Measurements from ENCODE around the gene FA2H.
"Not testable (repeated sequence)": the region's sequence is repeated elsewhere in the genome, so short reads cannot be mapped to it uniquely, and the experiment has no call there.

FA2H gene

DNA sequence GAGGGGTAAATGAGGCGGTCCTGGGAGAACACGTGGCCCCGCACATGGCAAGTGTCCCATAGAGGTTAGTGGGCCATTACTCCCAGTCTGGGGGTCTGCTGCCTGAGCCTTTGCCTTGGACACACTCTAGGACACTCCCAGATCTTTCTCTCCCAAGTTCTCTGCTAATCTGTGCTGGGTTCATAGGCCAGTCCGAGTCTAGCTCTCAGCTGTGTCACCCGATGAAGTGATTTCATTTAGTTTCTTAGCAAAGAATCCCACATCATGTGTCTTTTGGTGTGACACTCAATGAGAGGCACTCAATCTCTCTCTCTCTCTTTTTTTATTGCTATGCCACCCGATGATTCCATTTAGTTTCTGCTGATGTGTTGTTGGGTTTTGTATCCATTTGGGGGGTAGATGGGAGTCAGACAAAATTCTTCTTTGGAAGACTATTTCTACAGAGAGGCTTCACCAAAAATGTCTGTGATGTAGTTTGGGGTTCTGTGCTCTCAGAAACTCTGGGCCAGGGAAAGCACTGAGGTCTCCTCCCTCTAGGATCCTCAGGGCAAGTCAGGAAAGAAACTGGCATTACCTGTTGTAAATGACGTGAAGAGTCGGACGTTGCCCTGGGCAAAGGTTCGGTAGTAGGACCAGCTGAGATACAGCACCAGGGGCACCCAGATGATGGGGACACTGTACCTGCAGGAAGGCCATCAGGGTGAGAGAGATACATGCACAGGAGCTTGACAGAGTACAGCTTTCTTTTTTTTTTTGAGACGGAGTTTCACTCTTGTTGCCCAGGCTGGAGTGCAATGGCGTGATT lies 48.8 kb downstream of the FA2H start:
- Histone ChIP-seq H3K79me1 (ENCODE audit: low read depth, low read length) (no peaks in the 10 kb centered on the region), H3K4ac (ENCODE audit: low read length) (no peak overlapping the region), H3K14ac (ENCODE audit: low read length) (no peak overlapping the region), H4K91ac (ENCODE audit: low read depth, low read length, poor library complexity) (no peak overlapping the region), H3K36me3 (replicated peaks in 1 of 2; ENCODE audit: control insufficient read depth in 2 of 2, insufficient read depth in 2 of 2, low read length in 2 of 2) (no peaks in the 10 kb centered on the region), H2BK12ac (ENCODE audit: low read length) (no peak overlapping the region), H3K27ac (replicated peaks; ENCODE audit: low read length) (no peak overlapping the region), H2BK15ac (ENCODE audit: low read length) (no peak overlapping the region), H3K9ac (ENCODE audit: low read depth, low read length, poor library complexity) (no peak overlapping the region), H3K9me3 (replicated peaks in 1 of 2; ENCODE audit: control insufficient read depth in 2 of 2, insufficient read depth in 1 of 2, low read depth in 1 of 2, low read length in 2 of 2) (peaks cover 7% of the 10 kb centered on the region in 2 donors), H2BK120ac (ENCODE audit: low read depth, low read length) (no peak overlapping the region), H4K8ac (ENCODE audit: low read depth, low read length) (no peak overlapping the region), H2AK5ac (ENCODE audit: low read depth, low read length) (no peak overlapping the region), H3K4me1 (ENCODE audit: control insufficient read depth in 2 of 2, insufficient read depth in 1 of 2, low read depth in 1 of 2, low read length in 2 of 2) (peaks cover 11 to 14% of the 10 kb centered on the region in 2 donors), H3K4me3 (ENCODE audit: low read length in 2 of 2) (peak overlapping the region in 1 of 2 donors; percentile 27), H3K27me3 (ENCODE audit: control insufficient read depth in 3 of 3, insufficient read depth in 3 of 3, low read depth in 1 of 3, low read length in 3 of 3) (peaks cover 0 to 6% (median 3%) of the 10 kb centered on the region in 3 experiments), H3K4me2 (ENCODE audit: insufficient read depth, low read length, poor library complexity, severe bottlenecking) (no peak overlapping the region), H3K18ac (ENCODE audit: low read length) (no peak overlapping the region), H2BK5ac (ENCODE audit: low read length) (no peak overlapping the region), H2AFZ (ENCODE audit: low read length) (peak overlapping the region; percentile 1), H3K23ac (ENCODE audit: low read depth, low read length, poor library complexity) (no peak overlapping the region)
- WGBS, 2 donors (ENCODE audit: extremely low coverage in 2 of 2, insufficient read length in 2 of 2, insufficient replicate concordance in 1 of 2) = no CpG with 5 or more reads among the region's 12 CpGs
- no peak for DNase-seq (ENCODE audit: low spot score)

DNA sequence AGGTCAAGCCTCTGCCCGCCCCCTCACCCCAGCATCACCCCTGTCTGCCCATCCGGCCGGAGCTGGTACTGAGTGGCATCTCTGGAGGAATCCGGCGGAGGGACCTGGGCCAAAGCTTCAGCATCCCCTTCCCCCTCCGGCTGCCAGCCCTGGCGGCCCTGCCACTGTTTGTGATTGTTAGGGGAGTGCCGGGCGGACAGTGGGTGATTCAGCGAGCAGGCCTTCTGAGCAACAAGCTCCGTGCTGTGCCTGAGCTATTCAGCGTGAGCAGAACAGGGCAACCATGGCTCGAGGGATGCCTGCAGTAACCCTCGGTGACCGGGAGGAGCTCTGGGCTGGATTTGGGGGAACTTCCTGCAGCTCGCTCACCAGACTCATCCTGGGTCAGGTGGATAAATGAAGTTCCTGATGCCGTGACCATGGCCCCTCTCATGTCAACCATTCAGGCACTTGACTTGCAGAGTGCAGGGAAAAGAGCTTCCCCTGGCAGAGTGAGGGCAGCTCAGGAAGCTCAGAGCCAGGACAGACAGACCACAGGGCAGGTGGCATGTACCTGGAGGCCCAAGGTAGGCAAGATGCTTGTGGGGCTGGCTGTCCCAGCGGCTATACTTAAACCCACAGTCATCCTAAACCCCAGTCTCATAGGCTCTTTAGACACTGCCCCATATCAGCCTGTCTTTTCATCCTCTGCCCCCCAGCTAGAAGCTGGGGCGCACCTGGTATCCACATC lies 49.6 kb downstream of the FA2H start:
- peak overlapping the region; percentile 30 for H3K9ac ChIP-seq (ENCODE audit: low read depth, low read length, poor library complexity)
- no peaks in the 10 kb centered on the region for H3K36me3 ChIP-seq (replicated peaks in 1 of 2; ENCODE audit: control insufficient read depth in 2 of 2, insufficient read depth in 2 of 2, low read length in 2 of 2)
- H4K8ac ChIP-seq (ENCODE audit: low read depth, low read length) = no peak overlapping the region
- H2BK12ac ChIP-seq (ENCODE audit: low read length) = no peak overlapping the region
- no peak overlapping the region for H3K27ac ChIP-seq (replicated peaks; ENCODE audit: low read length)
- no peak overlapping the region for H3K4me2 ChIP-seq (ENCODE audit: insufficient read depth, low read length, poor library complexity, severe bottlenecking)
- H4K91ac ChIP-seq (ENCODE audit: low read depth, low read length, poor library complexity) = no peak overlapping the region
- peaks cover 0 to 6% (median 3%) of the 10 kb centered on the region in 3 experiments for H3K27me3 ChIP-seq (ENCODE audit: control insufficient read depth in 3 of 3, insufficient read depth in 3 of 3, low read depth in 1 of 3, low read length in 3 of 3)
- no peak overlapping the region for H2AK5ac ChIP-seq (ENCODE audit: low read depth, low read length)
- peaks cover 8 to 12% of the 10 kb centered on the region in 2 donors for H3K4me1 ChIP-seq (ENCODE audit: control insufficient read depth in 2 of 2, insufficient read depth in 1 of 2, low read depth in 1 of 2, low read length in 2 of 2)
- no peak overlapping the region for H3K23ac ChIP-seq (ENCODE audit: low read depth, low read length, poor library complexity)
- no peak for DNase-seq (ENCODE audit: low spot score)
- H3K4ac ChIP-seq (ENCODE audit: low read length) = no peak overlapping the region
- H3K79me1 ChIP-seq (ENCODE audit: low read depth, low read length) = no peaks in the 10 kb centered on the region
- peak overlapping the region; percentile 6 for H2BK15ac ChIP-seq (ENCODE audit: low read length)
- peak overlapping the region; percentile 54 for H3K18ac ChIP-seq (ENCODE audit: low read length)
- H2AFZ ChIP-seq (ENCODE audit: low read length) = peak overlapping the region; percentile 92
- H2BK5ac ChIP-seq (ENCODE audit: low read length) = no peak overlapping the region
- H3K9me3 ChIP-seq (replicated peaks in 1 of 2; ENCODE audit: control insufficient read depth in 2 of 2, insufficient read depth in 1 of 2, low read depth in 1 of 2, low read length in 2 of 2) = peaks cover 7% of the 10 kb centered on the region in 2 donors
- peak overlapping the region; percentile 16 for H2BK120ac ChIP-seq (ENCODE audit: low read depth, low read length)
- H3K4me3 ChIP-seq (ENCODE audit: low read length in 2 of 2) = peak overlapping the region in 1 of 2 donors; percentile 11
- WGBS, 2 donors (ENCODE audit: extremely low coverage in 2 of 2, insufficient read length in 2 of 2, insufficient replicate concordance in 1 of 2) = no CpG with 5 or more reads among the region's 19 CpGs
- no peak overlapping the region for H3K14ac ChIP-seq (ENCODE audit: low read length)

DNA sequence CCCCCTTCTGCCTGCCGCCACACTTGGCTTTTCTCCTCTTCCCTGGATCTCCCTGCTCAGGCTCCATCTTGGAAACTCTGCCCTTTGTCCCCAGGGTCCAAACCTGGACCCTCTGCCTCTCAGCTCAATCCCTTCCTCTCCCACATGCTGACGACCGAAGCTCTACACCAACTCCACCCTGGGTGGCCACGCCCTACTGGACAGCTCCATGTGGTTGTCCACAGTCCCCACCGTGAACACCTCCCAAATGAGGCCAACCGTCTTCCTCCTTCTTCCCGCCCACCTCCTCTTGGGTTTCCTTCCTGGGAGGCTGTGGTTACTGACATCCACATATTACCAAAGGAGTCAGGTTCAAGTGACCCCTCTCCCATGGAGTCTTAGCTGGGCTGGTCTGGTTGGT lies 51.4 kb downstream of the FA2H start:
- Histone ChIP-seq H2BK12ac (ENCODE audit: low read length) (no peak overlapping the region), H3K79me1 (ENCODE audit: low read depth, low read length) (no peaks in the 10 kb centered on the region), H3K18ac (ENCODE audit: low read length) (peak overlapping the region; percentile 40), H3K4me3 (ENCODE audit: low read length in 2 of 2) (no peak overlapping the region), H3K9me3 (replicated peaks in 1 of 2; ENCODE audit: control insufficient read depth in 2 of 2, insufficient read depth in 1 of 2, low read depth in 1 of 2, low read length in 2 of 2) (peaks cover 7% of the 10 kb centered on the region in 2 donors), H3K27ac (replicated peaks; ENCODE audit: low read length) (no peak overlapping the region), H2AK5ac (ENCODE audit: low read depth, low read length) (no peak overlapping the region), H3K4me1 (ENCODE audit: control insufficient read depth in 2 of 2, insufficient read depth in 1 of 2, low read depth in 1 of 2, low read length in 2 of 2) (peaks cover 2 to 8% of the 10 kb centered on the region in 2 donors), H4K91ac (ENCODE audit: low read depth, low read length, poor library complexity) (no peak overlapping the region), H3K23ac (ENCODE audit: low read depth, low read length, poor library complexity) (peak overlapping the region; percentile 23), H3K4me2 (ENCODE audit: insufficient read depth, low read length, poor library complexity, severe bottlenecking) (no peak overlapping the region), H3K14ac (ENCODE audit: low read length) (no peak overlapping the region), H4K8ac (ENCODE audit: low read depth, low read length) (no peak overlapping the region), H2BK120ac (ENCODE audit: low read depth, low read length) (no peak overlapping the region), H2AFZ (ENCODE audit: low read length) (no peak overlapping the region), H3K36me3 (replicated peaks in 1 of 2; ENCODE audit: control insufficient read depth in 2 of 2, insufficient read depth in 2 of 2, low read length in 2 of 2) (no peaks in the 10 kb centered on the region), H3K27me3 (ENCODE audit: control insufficient read depth in 3 of 3, insufficient read depth in 3 of 3, low read depth in 1 of 3, low read length in 3 of 3) (peaks cover 0 to 6% (median 3%) of the 10 kb centered on the region in 3 experiments), H3K4ac (ENCODE audit: low read length) (no peak overlapping the region), H3K9ac (ENCODE audit: low read depth, low read length, poor library complexity) (no peak overlapping the region), H2BK5ac (ENCODE audit: low read length) (no peak overlapping the region), H2BK15ac (ENCODE audit: low read length) (no peak overlapping the region)
- WGBS, 2 donors (ENCODE audit: extremely low coverage in 2 of 2, insufficient read length in 2 of 2, insufficient replicate concordance in 1 of 2) = no CpG with 5 or more reads among the region's 7 CpGs
- no peak for DNase-seq (ENCODE audit: low spot score)

DNA sequence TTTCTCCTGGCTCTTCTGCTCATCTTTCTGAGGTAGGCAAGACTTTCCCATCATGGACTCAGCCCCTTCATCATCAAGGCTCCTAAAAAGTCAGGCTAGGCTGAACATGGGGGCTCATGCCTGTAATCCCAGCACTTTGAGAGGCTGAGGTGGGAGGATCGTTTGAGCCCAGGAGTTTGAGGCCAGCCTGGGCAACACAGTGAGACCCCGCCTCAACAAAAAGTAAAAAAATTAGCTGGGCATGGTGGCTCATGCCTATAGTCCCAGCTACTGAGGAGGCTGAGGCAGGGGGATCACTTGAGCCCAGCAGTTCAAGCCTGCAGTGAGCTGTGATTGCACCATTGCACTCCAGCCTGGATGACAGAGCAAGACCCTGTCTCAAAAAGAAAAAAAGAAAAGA lies 52.5 kb downstream of the FA2H start:
- not testable (repeated sequence) for H2AFZ ChIP-seq (ENCODE audit: low read length); H2BK15ac ChIP-seq (ENCODE audit: low read length); DNase-seq (ENCODE audit: low spot score); H3K23ac ChIP-seq (ENCODE audit: low read depth, low read length, poor library complexity); H3K18ac ChIP-seq (ENCODE audit: low read length); H2AK5ac ChIP-seq (ENCODE audit: low read depth, low read length); H2BK5ac ChIP-seq (ENCODE audit: low read length); H3K79me1 ChIP-seq (ENCODE audit: low read depth, low read length); H3K9me3 ChIP-seq (replicated peaks in 1 of 2; ENCODE audit: control insufficient read depth in 2 of 2, insufficient read depth in 1 of 2, low read depth in 1 of 2, low read length in 2 of 2); H3K4me1 ChIP-seq (ENCODE audit: control insufficient read depth in 2 of 2, insufficient read depth in 1 of 2, low read depth in 1 of 2, low read length in 2 of 2); H3K4ac ChIP-seq (ENCODE audit: low read length); H3K4me3 ChIP-seq (ENCODE audit: low read length in 2 of 2); H3K9ac ChIP-seq (ENCODE audit: low read depth, low read length, poor library complexity); H3K4me2 ChIP-seq (ENCODE audit: insufficient read depth, low read length, poor library complexity, severe bottlenecking); H4K91ac ChIP-seq (ENCODE audit: low read depth, low read length, poor library complexity); H3K14ac ChIP-seq (ENCODE audit: low read length); H3K27me3 ChIP-seq (ENCODE audit: control insufficient read depth in 3 of 3, insufficient read depth in 3 of 3, low read depth in 1 of 3, low read length in 3 of 3); H2BK120ac ChIP-seq (ENCODE audit: low read depth, low read length); H3K36me3 ChIP-seq (replicated peaks in 1 of 2; ENCODE audit: control insufficient read depth in 2 of 2, insufficient read depth in 2 of 2, low read length in 2 of 2); H4K8ac ChIP-seq (ENCODE audit: low read depth, low read length); H3K27ac ChIP-seq (replicated peaks; ENCODE audit: low read length); H2BK12ac ChIP-seq (ENCODE audit: low read length)
- no CpG with 5 or more reads among the region's 2 CpGs for WGBS, 2 donors (ENCODE audit: extremely low coverage in 2 of 2, insufficient read length in 2 of 2, insufficient replicate concordance in 1 of 2)

Measured in neuronal stem cell (in vitro differentiated cells).